HG03354 (cell line): ENCODE measurements around the gene TAF11L5.
"Not testable (repeated sequence)": the region's sequence is repeated elsewhere in the genome, so short reads cannot be mapped to it uniquely, and the experiment has no call there.

Source experiments
- ATAC-seq: cut with Tn5 transposase; IDR thresholded peaks from one replicate; pipeline ENCODE4 v1.9.1; 2021; ENCODE audit warnings: mild to moderate bottlenecking; ENCODE audit not compliant: unreplicated experiment, poor library complexity, severe bottlenecking

TAF11L5 gene

GRCh38 chr5:17524935-17525334, at the start of gene TAF11L5:
Gene TAF11L5, plus strand, starts transcription at chr5:17525235.
- not testable (repeated sequence) for ATAC-seq

GRCh38 chr5:17477043-17477442, 48.0 kb upstream of the TAF11L5 start:
- no peak for ATAC-seq

GRCh38 chr5:17477573-17478265, 47.3 kb upstream of the TAF11L5 start:
- ATAC-seq: no peak

DNA sequence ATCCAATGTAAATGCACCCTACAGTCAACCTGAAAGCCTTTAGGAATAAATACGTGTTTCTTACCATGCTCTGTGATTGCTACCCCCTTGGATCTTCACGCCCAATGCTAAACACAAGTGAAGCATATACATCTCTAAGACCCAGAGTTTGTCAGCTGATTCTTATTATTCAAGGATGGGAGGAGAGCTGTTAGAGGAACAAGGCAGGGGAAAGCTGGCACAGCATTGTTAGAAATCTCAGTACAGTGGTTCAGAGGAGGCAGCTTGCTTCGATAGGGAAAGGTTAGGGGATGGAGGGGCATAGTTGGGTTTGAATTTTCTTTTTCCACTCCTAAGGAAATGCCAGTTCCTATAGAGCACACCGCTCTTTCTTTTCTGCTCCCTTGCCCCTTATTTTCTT, 43.7 kb upstream of the TAF11L5 start:
- no peak for ATAC-seq

GRCh38 chr5:17482790-17483189, 42.2 kb upstream of the TAF11L5 start:
- ATAC-seq: no peak

DNA sequence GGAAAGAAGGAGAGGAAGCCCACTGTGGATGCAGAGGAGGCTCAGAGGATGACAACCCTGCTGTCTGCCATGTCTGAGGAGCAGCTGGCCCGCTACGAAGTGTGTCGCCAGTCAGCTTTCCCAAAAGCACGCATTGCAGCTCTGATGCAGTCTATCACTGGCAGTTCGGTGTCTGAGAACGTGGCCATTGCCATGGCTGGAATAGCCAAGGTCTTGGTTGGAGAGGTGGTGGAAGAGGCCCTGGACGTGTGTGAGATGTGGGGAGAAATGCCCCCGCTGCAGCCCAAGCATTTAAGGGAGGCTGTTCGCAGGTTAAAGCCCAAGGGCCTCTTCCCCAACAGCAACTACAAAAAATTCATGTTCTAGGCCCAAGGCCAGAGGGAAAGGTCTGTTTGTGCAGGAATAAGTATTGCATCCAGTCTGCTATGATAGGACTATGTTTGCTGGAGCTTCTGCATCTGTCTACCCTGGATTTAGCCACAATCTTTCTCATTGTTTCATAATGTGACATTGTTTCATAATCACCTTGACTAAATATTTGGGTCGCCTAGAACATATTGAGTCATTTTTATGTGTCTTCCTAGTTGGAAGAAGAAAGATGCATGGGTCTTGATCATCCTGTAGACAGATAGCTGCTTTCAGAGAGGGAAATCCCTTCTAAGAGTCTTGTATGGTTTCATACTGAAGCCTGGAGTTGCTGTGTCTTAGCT, 38.4 kb upstream of the TAF11L5 start:
- not testable (repeated sequence) for ATAC-seq

- no peak for ATAC-seq
Observed at GRCh38 chr5:17487174-17487512, 37.9 kb upstream of the TAF11L5 start.

GRCh38 chr5:17491257-17491656, 33.8 kb upstream of the TAF11L5 start:
- not testable (repeated sequence) for ATAC-seq

DNA sequence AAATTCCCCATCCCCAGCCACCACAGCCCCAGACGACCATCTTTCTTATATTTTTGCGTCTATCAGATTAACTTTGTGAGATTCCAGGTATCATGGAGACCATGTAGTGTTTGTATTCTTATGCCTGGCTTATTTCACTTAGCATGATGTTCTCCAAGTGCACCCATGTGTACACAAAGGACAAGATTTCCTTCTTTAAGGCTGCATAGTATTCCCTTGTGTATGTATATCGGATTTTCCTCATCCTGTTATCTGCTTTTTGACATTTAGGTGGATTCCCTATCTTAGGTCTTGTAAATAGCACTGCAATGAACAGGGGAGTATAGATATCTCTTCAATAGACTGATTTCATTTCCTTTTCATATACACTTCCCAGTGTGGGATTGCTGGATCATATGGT, 32.3 kb upstream of the TAF11L5 start:
- no peak for ATAC-seq

- no peak for ATAC-seq
Observed at GRCh38 chr5:17497446-17497845, 27.6 kb upstream of the TAF11L5 start.

DNA sequence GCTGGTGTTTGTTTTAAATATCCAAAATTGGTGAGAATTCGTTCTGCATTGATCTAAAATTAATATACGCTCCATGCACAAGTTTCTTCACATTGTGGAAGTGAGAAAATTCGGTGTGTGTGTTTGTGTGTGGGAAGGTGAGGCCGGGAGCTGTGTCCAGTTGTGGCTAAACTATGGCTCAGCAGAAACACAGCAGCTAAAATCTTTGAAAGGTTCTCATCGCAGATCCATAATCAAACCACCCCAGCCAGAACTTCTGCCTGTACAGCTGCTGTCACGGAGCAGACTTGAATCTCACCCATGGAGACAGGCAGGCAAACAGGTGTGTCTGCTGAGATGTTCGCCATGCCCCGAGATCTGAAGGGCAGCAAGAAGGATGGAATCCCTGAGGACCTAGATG, 27.1 kb upstream of the TAF11L5 start, which contains the start of gene TAF11L2:
TSS of gene TAF11L2 (plus strand) at position 301 of the 400 bp plus-strand sequence.
- not testable (repeated sequence) for ATAC-seq

GRCh38 chr5:17511775-17512325, 13.2 kb upstream of the TAF11L5 start:
- no peak for ATAC-seq

DNA sequence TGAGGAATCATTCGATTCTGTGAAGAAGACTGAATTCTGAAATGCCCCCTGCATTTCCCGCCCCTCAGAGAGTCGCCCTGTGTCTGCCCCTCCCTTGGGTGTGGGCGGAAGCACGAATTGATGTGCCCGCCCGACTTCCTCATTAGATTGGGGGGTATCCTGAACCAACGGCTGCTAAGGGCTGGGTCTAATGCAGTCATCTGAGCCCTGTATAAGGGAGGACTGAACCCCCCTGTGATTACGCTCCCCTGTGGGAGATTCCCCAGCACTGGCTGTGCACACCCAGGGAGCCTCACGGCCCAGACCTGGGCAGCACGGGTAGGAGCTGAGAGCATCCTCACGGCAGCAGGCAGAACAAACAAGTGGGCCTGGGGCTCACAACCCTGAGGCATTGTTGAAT, 7.5 kb upstream of the TAF11L5 start:
- not testable (repeated sequence) for ATAC-seq

DNA sequence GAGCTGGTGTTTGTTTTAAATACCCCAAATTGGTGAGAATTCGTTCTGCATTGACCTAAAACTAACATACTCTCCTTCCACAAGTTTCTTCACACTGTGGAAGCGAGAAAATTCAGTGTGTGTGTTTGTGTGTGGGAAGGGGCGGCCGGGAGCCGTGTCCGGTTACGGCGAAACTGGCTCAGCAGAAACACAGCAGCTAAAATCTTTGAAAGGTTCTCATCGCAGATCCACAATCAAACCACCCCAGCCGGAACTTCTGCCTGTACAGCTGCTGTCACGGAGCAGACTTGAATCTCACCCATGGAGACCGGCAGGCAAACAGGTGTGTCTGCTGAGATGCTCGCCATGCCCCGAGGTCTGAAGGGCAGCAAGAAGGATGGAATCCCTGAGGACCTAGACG, 7.0 kb upstream of the TAF11L5 start, which contains the start of gene TAF11L3:
TSS of gene TAF11L3 (plus strand) at position 301 of the 400 bp plus-strand sequence.
- not testable (repeated sequence) for ATAC-seq

DNA sequence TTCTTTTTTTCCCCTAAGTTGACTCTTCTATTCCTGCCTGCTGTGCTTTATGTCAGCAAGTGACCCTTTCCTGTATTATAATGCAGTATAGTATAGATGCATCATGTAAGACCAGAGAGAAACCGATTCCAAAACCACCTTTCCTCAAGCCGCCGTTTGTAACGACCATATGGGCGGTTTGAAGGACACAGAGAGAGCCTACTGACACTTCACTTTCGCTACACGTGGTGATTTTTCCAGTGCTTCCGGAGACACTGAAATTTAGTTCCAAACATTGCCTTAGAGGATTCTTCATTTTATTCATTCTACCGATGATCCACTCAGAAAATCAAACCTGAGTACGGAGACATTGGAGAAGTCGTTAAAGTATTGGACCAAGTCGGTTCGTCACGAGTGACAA, 5.5 kb upstream of the TAF11L5 start:
- not testable (repeated sequence) for ATAC-seq

GRCh38 chr5:17521501-17521900, 3.5 kb upstream of the TAF11L5 start, which contains the start of gene TAF11L4:
Gene TAF11L4, plus strand, starts transcription at chr5:17521801.
- ATAC-seq: not testable (repeated sequence)

DNA sequence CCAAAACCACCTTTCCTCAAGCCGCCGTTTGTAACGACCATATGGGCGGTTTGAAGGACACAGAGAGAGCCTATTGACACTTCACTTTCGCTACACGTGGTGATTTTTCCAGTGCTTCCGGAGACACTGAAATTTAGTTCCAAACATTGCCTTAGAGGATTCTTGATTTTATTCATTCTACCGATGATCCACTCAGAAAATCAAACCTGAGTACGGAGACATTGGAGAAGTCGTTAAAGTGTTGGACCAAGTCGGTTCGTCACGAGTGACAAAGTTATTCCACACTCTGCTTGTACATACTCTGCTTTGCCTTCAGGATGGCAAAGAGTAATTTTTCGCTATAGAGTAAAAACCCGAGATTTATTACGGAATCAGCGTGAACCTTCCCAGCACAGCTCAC, 1.5 kb downstream of the TAF11L5 start:
- ATAC-seq: not testable (repeated sequence)

- ATAC-seq: not testable (repeated sequence)
Observed at GRCh38 chr5:17528369-17528768, 3.3 kb downstream of the TAF11L5 start, which contains the start of gene TAF11L6. Gene TAF11L6, plus strand, starts transcription at chr5:17528669.
